ENCODE results near the gene TAC3.

GRCh38 chr12:57033431-57033830, 17.1 kb upstream of the TAC3 start:
- TF ChIP-seq, protein P1, sequence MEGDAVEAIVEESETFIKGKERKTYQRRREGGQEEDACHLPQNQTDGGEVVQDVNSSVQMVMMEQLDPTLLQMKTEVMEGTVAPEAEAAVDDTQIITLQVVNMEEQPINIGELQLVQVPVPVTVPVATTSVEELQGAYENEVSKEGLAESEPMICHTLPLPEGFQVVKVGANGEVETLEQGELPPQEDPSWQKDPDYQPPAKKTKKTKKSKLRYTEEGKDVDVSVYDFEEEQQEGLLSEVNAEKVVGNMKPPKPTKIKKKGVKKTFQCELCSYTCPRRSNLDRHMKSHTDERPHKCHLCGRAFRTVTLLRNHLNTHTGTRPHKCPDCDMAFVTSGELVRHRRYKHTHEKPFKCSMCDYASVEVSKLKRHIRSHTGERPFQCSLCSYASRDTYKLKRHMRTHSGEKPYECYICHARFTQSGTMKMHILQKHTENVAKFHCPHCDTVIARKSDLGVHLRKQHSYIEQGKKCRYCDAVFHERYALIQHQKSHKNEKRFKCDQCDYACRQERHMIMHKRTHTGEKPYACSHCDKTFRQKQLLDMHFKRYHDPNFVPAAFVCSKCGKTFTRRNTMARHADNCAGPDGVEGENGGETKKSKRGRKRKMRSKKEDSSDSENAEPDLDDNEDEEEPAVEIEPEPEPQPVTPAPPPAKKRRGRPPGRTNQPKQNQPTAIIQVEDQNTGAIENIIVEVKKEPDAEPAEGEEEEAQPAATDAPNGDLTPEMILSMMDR (IDR thresholded peaks at IDR 0.05; ENCODE audit: low read depth, low read length), result no peak
- TF ChIP-seq POLR2A (IDR thresholded peaks at IDR 0.05; ENCODE audit: extremely low read depth, insufficient read length) (no peak), MYC (IDR thresholded peaks at IDR 0.05; ENCODE audit: low read depth, low read length) (no peak)

All from NB4 (cell line).